RPMI8226 (cell line): Measurements from ENCODE around the gene NPY4R.
"Not testable (repeated sequence)": the region's sequence is repeated elsewhere in the genome, so short reads cannot be mapped to it uniquely, and the experiment has no call there.

Source experiments
- DNase-seq: peaks from one replicate; pipeline ENCODE4 v3.0.0-alpha.2; 2015

NPY4R gene

GRCh38 chr10:46465765-46466164 lies at the start of gene NPY4R:
Gene NPY4R, minus strand, starts transcription at chr10:46465958. Its CDS starts 3,323 bp downstream, at chr10:46462635.
- DNase-seq: not testable (repeated sequence)

GRCh38 chr10:46515366-46515765 lies 49.6 kb upstream of the NPY4R start:
- DNase-seq: no peak

GRCh38 chr10:46514899-46515298 lies 49.1 kb upstream of the NPY4R start:
- DNase-seq: no peak

GRCh38 chr10:46514431-46514861 lies 48.7 kb upstream of the NPY4R start:
- no peak for DNase-seq

GRCh38 chr10:46513333-46513732 lies 47.6 kb upstream of the NPY4R start:
- not testable (repeated sequence) for DNase-seq

GRCh38 chr10:46512725-46513124 lies 47.0 kb upstream of the NPY4R start:
- not testable (repeated sequence) for DNase-seq

- DNase-seq: not testable (repeated sequence)
These were observed 46.2 kb upstream of the NPY4R start for GRCh38 chr10:46512002-46512401.

GRCh38 chr10:46499990-46500389 lies 34.2 kb upstream of the NPY4R start:
- not testable (repeated sequence) for DNase-seq

GRCh38 chr10:46498985-46499703 lies 33.4 kb upstream of the NPY4R start:
- not testable (repeated sequence) for DNase-seq

- DNase-seq: not testable (repeated sequence)
These were observed 32.1 kb upstream of the NPY4R start for GRCh38 chr10:46497878-46498277.

GRCh38 chr10:46497401-46497800 lies 31.6 kb upstream of the NPY4R start:
- DNase-seq: not testable (repeated sequence)

- not testable (repeated sequence) for DNase-seq
These were observed 25.8 kb upstream of the NPY4R start for GRCh38 chr10:46491364-46492114.

- DNase-seq: not testable (repeated sequence)
These were observed 24.5 kb upstream of the NPY4R start for GRCh38 chr10:46490285-46490684.

GRCh38 chr10:46486459-46486858 lies 20.7 kb upstream of the NPY4R start:
- DNase-seq: not testable (repeated sequence)

GRCh38 chr10:46474746-46475320 lies 9.1 kb upstream of the NPY4R start:
- DNase-seq: not testable (repeated sequence)

- DNase-seq: not testable (repeated sequence)
These were observed 8.0 kb upstream of the NPY4R start for GRCh38 chr10:46473758-46474157.

- DNase-seq: not testable (repeated sequence)
These were observed 4.4 kb upstream of the NPY4R start for GRCh38 chr10:46470134-46470533.

- DNase-seq: not testable (repeated sequence)
These were observed 2.5 kb upstream of the NPY4R start for GRCh38 chr10:46468119-46468809.

- not testable (repeated sequence) for DNase-seq
These were observed 2.1 kb downstream of the NPY4R start for GRCh38 chr10:46463608-46464007.

GRCh38 chr10:46462276-46462675 lies 3.5 kb downstream of the NPY4R start:
- not testable (repeated sequence) for DNase-seq

GRCh38 chr10:46459579-46459978 lies 6.2 kb downstream of the NPY4R start:
- DNase-seq: not testable (repeated sequence)

- not testable (repeated sequence) for DNase-seq
These were observed 8.7 kb downstream of the NPY4R start for GRCh38 chr10:46457071-46457470.

- not testable (repeated sequence) for DNase-seq
These were observed 9.8 kb downstream of the NPY4R start for GRCh38 chr10:46455992-46456391.
